ENCODE results near the gene TMEM125.

GRCh38 chr1:43304771-43305300 lies 35.1 kb downstream of the TMEM125 start:
- TF ChIP-seq CTCF (IDR thresholded peaks at IDR 0.05; ENCODE audit: poor library complexity) (no peak), EZH2phosphoT487 (IDR thresholded peaks at IDR 0.05; ENCODE audit: low read depth, severe bottlenecking, unreplicated experiment) (no peak), EZH2 (IDR thresholded peaks at IDR 0.05; ENCODE audit: borderline replicate concordance) (no peak)

Measured in hepatocyte (in vitro differentiated cells).